Stimulated activated naive CD8-positive, alpha-beta T cell treated with anti-CD3 and anti-CD28 coated beads, Interleukin-15, Interleukin-2, amounts not matched to agents 100 ng/mL and 50 ng/mL, for 24 hours (primary cell): ENCODE measurements around the gene LRP1-AS.

Experiments used
- H3K27ac Mint-ChIP-seq: one replicate; pipeline ENCODE4 v1.8.0; 2021; ENCODE audit warnings: mild to moderate bottlenecking, mixed read lengths
- H3K27me3 Mint-ChIP-seq: one replicate; pipeline ENCODE4 v1.8.0; 2021; ENCODE audit warnings: mixed read lengths
- H3K36me3 Mint-ChIP-seq: one replicate; pipeline ENCODE4 v1.8.0; 2021; ENCODE audit warnings: low read depth, mixed read lengths
- H3K4me1 Mint-ChIP-seq: one replicate; pipeline ENCODE4 v1.8.0; 2021; ENCODE audit warnings: low read depth, mixed read lengths
- H3K4me3 Mint-ChIP-seq: one replicate; pipeline ENCODE4 v1.8.0; 2021; ENCODE audit warnings: mild to moderate bottlenecking, mixed read lengths
- H3K9me3 Mint-ChIP-seq: one replicate; pipeline ENCODE4 v1.8.0; 2021; ENCODE audit warnings: mixed read lengths

Gene LRP1-AS

GRCh38 chr12:57112492-57113294 lies 34.7 kb downstream of the LRP1-AS start:
- no peaks in the 10 kb centered on the region for H3K27me3 Mint-ChIP-seq
- peak overlapping the region; percentile 89 for H3K4me3 Mint-ChIP-seq
- peaks cover 38% of the 10 kb centered on the region for H3K4me1 Mint-ChIP-seq
- H3K27ac Mint-ChIP-seq, result peak overlapping the region; percentile 99
- peaks cover 15% of the 10 kb centered on the region for H3K36me3 Mint-ChIP-seq
- no peaks in the 10 kb centered on the region for H3K9me3 Mint-ChIP-seq

GRCh38 chr12:57111031-57111734 lies 36.2 kb downstream of the LRP1-AS start, which contains the start of gene STAT6:
TSS of gene STAT6 (minus strand) at chr12:57111362. CDS start at chr12:57108278, 3,084 bp downstream.
- peak within 1 kb of the TSS; percentile 89 for H3K4me3 Mint-ChIP-seq
- peaks cover 53% of the 10 kb centered on the region for H3K4me1 Mint-ChIP-seq
- H3K36me3 Mint-ChIP-seq, result peaks cover 30% of the 10 kb centered on the region

GRCh38 chr12:57110104-57111030 lies 37.1 kb downstream of the LRP1-AS start:
- no peaks in the 10 kb centered on the region for H3K27me3 Mint-ChIP-seq
- no peaks in the 10 kb centered on the region for H3K9me3 Mint-ChIP-seq
- H3K4me3 Mint-ChIP-seq, result peak overlapping the region; percentile 89
- H3K4me1 Mint-ChIP-seq, result peaks cover 61% of the 10 kb centered on the region
- peak overlapping the region; percentile 99 for H3K27ac Mint-ChIP-seq
- H3K36me3 Mint-ChIP-seq, result peaks cover 36% of the 10 kb centered on the region

More at GRCh38 chr12:57111031-57111734, 36.2 kb downstream of the LRP1-AS start, which contains the start of gene STAT6:
- H3K27me3 Mint-ChIP-seq, result no peaks in the 10 kb centered on the region
- H3K9me3 Mint-ChIP-seq, result no peaks in the 10 kb centered on the region
- H3K27ac Mint-ChIP-seq, result peak within 1 kb of the TSS; percentile 99

- H3K4me3 Mint-ChIP-seq, result peak overlapping the region; percentile 89
- peaks cover 42% of the 10 kb centered on the region for H3K36me3 Mint-ChIP-seq
- no peaks in the 10 kb centered on the region for H3K9me3 Mint-ChIP-seq
- peaks cover 68% of the 10 kb centered on the region for H3K4me1 Mint-ChIP-seq
- H3K27me3 Mint-ChIP-seq, result no peaks in the 10 kb centered on the region
- H3K27ac Mint-ChIP-seq, result peak overlapping the region; percentile 99
Observed at GRCh38 chr12:57109207-57110103, 38.0 kb downstream of the LRP1-AS start.

- Mint-ChIP-seq H3K27ac (peak overlapping the region; percentile 82), H3K4me1 (peaks cover 75% of the 10 kb centered on the region), H3K36me3 (peaks cover 50% of the 10 kb centered on the region), H3K4me3 (peak overlapping the region; percentile 36), H3K9me3 (no peaks in the 10 kb centered on the region), H3K27me3 (no peaks in the 10 kb centered on the region)
Observed at GRCh38 chr12:57107456-57108155, 39.8 kb downstream of the LRP1-AS start.

GRCh38 chr12:57106021-57106708 lies 41.3 kb downstream of the LRP1-AS start:
- Mint-ChIP-seq H3K4me1 (peaks cover 75% of the 10 kb centered on the region), H3K36me3 (peaks cover 61% of the 10 kb centered on the region), H3K27ac (no peak overlapping the region), H3K9me3 (no peaks in the 10 kb centered on the region), H3K27me3 (no peaks in the 10 kb centered on the region), H3K4me3 (no peak overlapping the region)

GRCh38 chr12:57105011-57105753 lies 42.2 kb downstream of the LRP1-AS start:
- Mint-ChIP-seq H3K36me3 (peaks cover 64% of the 10 kb centered on the region), H3K4me3 (no peak overlapping the region), H3K9me3 (no peaks in the 10 kb centered on the region), H3K27me3 (no peaks in the 10 kb centered on the region), H3K27ac (no peak overlapping the region), H3K4me1 (peaks cover 78% of the 10 kb centered on the region)

- Mint-ChIP-seq H3K4me3 (no peak overlapping the region), H3K9me3 (no peaks in the 10 kb centered on the region), H3K36me3 (peaks cover 69% of the 10 kb centered on the region), H3K4me1 (peaks cover 74% of the 10 kb centered on the region), H3K27me3 (no peaks in the 10 kb centered on the region), H3K27ac (peak overlapping the region; percentile 34)
Observed at GRCh38 chr12:57104292-57104910, 43.0 kb downstream of the LRP1-AS start.

GRCh38 chr12:57103856-57104255 lies 43.6 kb downstream of the LRP1-AS start:
- peaks cover 72% of the 10 kb centered on the region for H3K36me3 Mint-ChIP-seq

GRCh38 chr12:57101892-57102695 lies 45.3 kb downstream of the LRP1-AS start:
- no peak overlapping the region for H3K4me3 Mint-ChIP-seq
- H3K9me3 Mint-ChIP-seq, result no peaks in the 10 kb centered on the region
- H3K36me3 Mint-ChIP-seq, result peaks cover 72% of the 10 kb centered on the region
- no peaks in the 10 kb centered on the region for H3K27me3 Mint-ChIP-seq
- H3K4me1 Mint-ChIP-seq, result peaks cover 57% of the 10 kb centered on the region
- H3K27ac Mint-ChIP-seq, result peak overlapping the region; percentile 88

More at GRCh38 chr12:57103856-57104255, 43.6 kb downstream of the LRP1-AS start:
- no peaks in the 10 kb centered on the region for H3K27me3 Mint-ChIP-seq
- peaks cover 71% of the 10 kb centered on the region for H3K4me1 Mint-ChIP-seq
- no peak overlapping the region for H3K4me3 Mint-ChIP-seq
- H3K9me3 Mint-ChIP-seq, result no peaks in the 10 kb centered on the region
- peak overlapping the region; percentile 52 for H3K27ac Mint-ChIP-seq

GRCh38 chr12:57099766-57100165 lies 47.7 kb downstream of the LRP1-AS start:
- Mint-ChIP-seq H3K27ac (peak overlapping the region; percentile 77), H3K27me3 (no peaks in the 10 kb centered on the region), H3K4me1 (peaks cover 51% of the 10 kb centered on the region), H3K9me3 (no peaks in the 10 kb centered on the region), H3K4me3 (no peak overlapping the region), H3K36me3 (peaks cover 74% of the 10 kb centered on the region)
